Measurements from ENCODE around the gene RAPGEF1. TPM values are rescaled to one million over a fixed set of nuclear protein-coding genes. Genes with fewer than 3 reads are reported as not detected.
A peak's percentile ranks its signal among the peaks of the same experiment; 100 is the strongest.

Gene RAPGEF1
- total and polyA plus RNA-seq, 11 donors: 50.6 to 161 (median 115) TPM

DNA sequence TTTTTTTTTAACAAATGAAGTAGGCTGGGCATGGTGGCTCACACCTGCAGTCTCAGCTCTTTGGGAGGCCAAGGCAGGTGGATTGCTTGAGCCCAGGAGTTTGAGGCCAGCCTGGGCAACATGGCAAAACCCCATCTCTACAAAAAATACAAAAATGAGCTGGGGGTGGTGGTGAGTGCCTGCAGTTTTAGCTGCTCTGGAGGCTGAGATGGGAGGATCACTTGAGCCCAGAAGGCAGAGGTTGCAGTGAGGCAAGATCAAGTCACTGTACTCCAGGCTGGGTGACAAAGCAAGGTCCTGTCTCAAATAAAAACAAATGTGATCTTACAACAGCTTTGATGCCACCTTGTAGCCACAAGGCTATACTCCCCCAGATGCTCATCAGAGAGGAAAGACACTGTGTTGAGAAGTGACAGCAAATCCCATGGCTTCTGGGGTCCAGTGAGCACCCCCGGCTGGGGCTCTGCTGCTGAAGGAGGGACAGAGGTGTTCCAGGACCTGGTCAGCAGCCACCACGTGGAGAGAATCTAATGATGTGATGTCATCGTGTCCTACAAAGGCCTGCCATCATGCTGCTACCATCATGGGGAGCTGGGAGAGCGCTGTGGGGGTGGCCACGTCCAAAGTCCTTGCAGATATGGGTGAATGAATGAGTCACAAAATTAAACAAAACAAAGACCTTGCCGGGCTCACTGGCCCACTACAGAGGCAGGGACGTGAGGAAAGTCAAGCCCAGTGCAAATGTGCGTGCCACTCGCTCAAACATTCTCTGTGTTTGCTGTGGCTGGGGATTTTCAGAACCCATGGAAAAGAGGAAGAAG is 133.9 kb downstream of the RAPGEF1 start:
- peak overlapping the region in 2 of 12 donors; percentile 12 to 68 for H3K27ac ChIP-seq
- DNase-seq (no peak), ATAC-seq (no peak)
- 82 to 89% (median 86%) methylated on average over 9 of the region's 9 CpGs for WGBS, 4 donors
- no peaks in the 10 kb centered on the region for H3K9me3 ChIP-seq
- H3K4me3 ChIP-seq: no peak overlapping the region
- no peaks in the 10 kb centered on the region for H3K27me3 ChIP-seq
- TF ChIP-seq, protein P1, sequence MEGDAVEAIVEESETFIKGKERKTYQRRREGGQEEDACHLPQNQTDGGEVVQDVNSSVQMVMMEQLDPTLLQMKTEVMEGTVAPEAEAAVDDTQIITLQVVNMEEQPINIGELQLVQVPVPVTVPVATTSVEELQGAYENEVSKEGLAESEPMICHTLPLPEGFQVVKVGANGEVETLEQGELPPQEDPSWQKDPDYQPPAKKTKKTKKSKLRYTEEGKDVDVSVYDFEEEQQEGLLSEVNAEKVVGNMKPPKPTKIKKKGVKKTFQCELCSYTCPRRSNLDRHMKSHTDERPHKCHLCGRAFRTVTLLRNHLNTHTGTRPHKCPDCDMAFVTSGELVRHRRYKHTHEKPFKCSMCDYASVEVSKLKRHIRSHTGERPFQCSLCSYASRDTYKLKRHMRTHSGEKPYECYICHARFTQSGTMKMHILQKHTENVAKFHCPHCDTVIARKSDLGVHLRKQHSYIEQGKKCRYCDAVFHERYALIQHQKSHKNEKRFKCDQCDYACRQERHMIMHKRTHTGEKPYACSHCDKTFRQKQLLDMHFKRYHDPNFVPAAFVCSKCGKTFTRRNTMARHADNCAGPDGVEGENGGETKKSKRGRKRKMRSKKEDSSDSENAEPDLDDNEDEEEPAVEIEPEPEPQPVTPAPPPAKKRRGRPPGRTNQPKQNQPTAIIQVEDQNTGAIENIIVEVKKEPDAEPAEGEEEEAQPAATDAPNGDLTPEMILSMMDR (IDR thresholded peaks at IDR 0.05): no peak
- TF ChIP-seq POLR2A (IDR thresholded peaks at IDR 0.05): no peak
- intact Hi-C loops (cut with DNase I): loop anchor here in 5 of 10 donors (5.0 to 10.0 kb wide), 4 partner anchors 59 to 131 kb away; no protein-coding TSS in a partner anchor
- H3K36me3 ChIP-seq: peaks cover 3 to 95% (median 55%) of the 10 kb centered on the region in 9 donors
- peaks cover 12 to 71% (median 46%) of the 10 kb centered on the region in 12 donors for H3K4me1 ChIP-seq

- Histone ChIP-seq H3K27ac (peak overlapping the region in 4 of 12 donors; percentile 2 to 45 (median 34)), H3K9me3 (no peaks in the 10 kb centered on the region), H3K36me3 (peaks cover 3 to 96% (median 76%) of the 10 kb centered on the region in 9 donors), H3K4me1 (peaks cover 3 to 50% (median 27%) of the 10 kb centered on the region in 12 donors), H3K27me3 (no peaks in the 10 kb centered on the region), H3K4me3 (no peak overlapping the region)
- DNase-seq (peak in 1 of 5 donors; percentile 31), ATAC-seq (no peak)
- no peak for TF ChIP-seq POLR2A (IDR thresholded peaks at IDR 0.05)
- TF ChIP-seq, protein P1 (IDR thresholded peaks at IDR 0.05): no peak
- 75 to 80% (median 77%) methylated on average over 7 to 16 of the region's 16 CpGs for WGBS, 4 donors
- intact Hi-C loops (cut with DNase I): loop anchor here in 1 of 10 donors (10.0 kb wide), 1 partner anchor 61 kb away; no protein-coding TSS in a partner anchor
Measured at GRCh38 chr9:131603711-131604439, 136.0 kb downstream of the RAPGEF1 start.

DNA sequence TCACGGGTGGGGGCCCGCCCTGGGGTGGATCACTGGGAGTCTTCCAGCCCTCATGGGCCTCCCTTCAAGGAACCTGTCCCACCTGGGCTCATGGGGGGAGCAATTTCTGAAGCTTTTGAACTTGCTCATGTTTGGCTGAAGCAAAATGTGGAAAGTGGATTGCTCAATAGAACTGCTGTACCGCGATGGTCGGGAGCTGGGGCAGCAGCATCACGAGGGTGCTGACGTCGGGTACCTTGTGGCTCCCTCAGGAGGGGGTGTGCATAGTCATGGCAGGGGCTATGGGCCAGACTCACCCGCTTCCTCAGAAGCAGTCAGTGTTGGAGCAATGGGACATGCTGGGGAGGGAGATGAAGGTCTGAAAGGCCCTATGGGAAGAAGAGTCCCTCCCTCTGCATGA is 136.7 kb downstream of the RAPGEF1 start:
- H3K9me3 ChIP-seq: no peaks in the 10 kb centered on the region
- H3K4me3 ChIP-seq: no peak overlapping the region
- ATAC-seq (no peak), DNase-seq (peak in 1 of 5 donors; percentile 22)
- peak overlapping the region in 1 of 12 donors; percentile 2 for H3K27ac ChIP-seq
- 88 to 92% (median 91%) methylated on average over 8 to 9 of the region's 9 CpGs for WGBS, 4 donors
- peaks cover 3 to 44% (median 23%) of the 10 kb centered on the region in 12 donors for H3K4me1 ChIP-seq
- peaks cover 3 to 96% (median 82%) of the 10 kb centered on the region in 9 donors for H3K36me3 ChIP-seq
- H3K27me3 ChIP-seq: no peaks in the 10 kb centered on the region
- intact Hi-C loops (cut with DNase I): loop anchor here in 1 of 10 donors (10.0 kb wide), 1 partner anchor 62 kb away; no protein-coding TSS in a partner anchor
- TF ChIP-seq, protein P1 (IDR thresholded peaks at IDR 0.05): no peak
- no peak for TF ChIP-seq POLR2A (IDR thresholded peaks at IDR 0.05)
